Measurements from ENCODE around the gene GNE.
"Not testable (repeated sequence)": the region's sequence is repeated elsewhere in the genome, so short reads cannot be mapped to it uniquely, and the experiment has no call there.

DNA sequence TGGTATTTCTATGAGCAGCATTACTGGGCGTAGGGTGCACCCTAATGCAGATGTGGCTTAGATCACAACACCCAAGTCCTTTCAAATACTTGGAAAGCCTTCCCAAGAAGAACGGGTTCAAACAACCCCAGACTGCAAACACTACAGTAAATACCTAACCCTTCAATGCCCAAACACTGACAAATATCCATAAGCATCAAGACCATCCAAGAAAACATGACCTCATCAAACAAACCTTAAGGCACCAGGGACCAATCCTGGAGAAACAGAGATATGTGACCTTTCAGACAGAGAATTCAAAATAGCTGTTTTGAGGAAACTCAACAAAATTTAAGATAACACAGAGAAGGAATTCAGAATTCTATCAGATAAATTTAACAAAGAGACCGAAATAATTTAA, 83.0 kb downstream of the GNE start:
- not testable (repeated sequence) for TF ChIP-seq PAX8 (IDR thresholded peaks at IDR 0.05); MEF2A (IDR thresholded peaks at IDR 0.05; ENCODE audit: insufficient read depth, low read depth, low read length); ETV6 (conservative IDR thresholded peaks at IDR 0.05 in 1 of 2, IDR thresholded peaks at IDR 0.05 in 1 of 2; ENCODE audit: borderline replicate concordance in 1 of 2, low read depth in 1 of 2); MTA3 (IDR thresholded peaks at IDR 0.05; ENCODE audit: borderline replicate concordance, low read length); POLR2A (IDR thresholded peaks at IDR 0.05; ENCODE audit: low read depth, low read length); EZH2 (IDR thresholded peaks at IDR 0.05; ENCODE audit: borderline replicate concordance, control insufficient read depth, low read depth, low read length); YY1 (IDR thresholded peaks at IDR 0.05; ENCODE audit: low read depth, low read length); ZNF384 (IDR thresholded peaks at IDR 0.05; ENCODE audit: borderline replicate concordance, low read depth, low read length); KDM1A (IDR thresholded peaks at IDR 0.05; ENCODE audit: borderline replicate concordance); ELK1 (IDR thresholded peaks at IDR 0.05; ENCODE audit: low read depth, low read length); EP300 (IDR thresholded peaks at IDR 0.05; ENCODE audit: borderline replicate concordance in 1 of 2, control insufficient read depth in 1 of 2, low read depth in 2 of 2, low read length in 2 of 2)
- TF ChIP-seq, protein P1, sequence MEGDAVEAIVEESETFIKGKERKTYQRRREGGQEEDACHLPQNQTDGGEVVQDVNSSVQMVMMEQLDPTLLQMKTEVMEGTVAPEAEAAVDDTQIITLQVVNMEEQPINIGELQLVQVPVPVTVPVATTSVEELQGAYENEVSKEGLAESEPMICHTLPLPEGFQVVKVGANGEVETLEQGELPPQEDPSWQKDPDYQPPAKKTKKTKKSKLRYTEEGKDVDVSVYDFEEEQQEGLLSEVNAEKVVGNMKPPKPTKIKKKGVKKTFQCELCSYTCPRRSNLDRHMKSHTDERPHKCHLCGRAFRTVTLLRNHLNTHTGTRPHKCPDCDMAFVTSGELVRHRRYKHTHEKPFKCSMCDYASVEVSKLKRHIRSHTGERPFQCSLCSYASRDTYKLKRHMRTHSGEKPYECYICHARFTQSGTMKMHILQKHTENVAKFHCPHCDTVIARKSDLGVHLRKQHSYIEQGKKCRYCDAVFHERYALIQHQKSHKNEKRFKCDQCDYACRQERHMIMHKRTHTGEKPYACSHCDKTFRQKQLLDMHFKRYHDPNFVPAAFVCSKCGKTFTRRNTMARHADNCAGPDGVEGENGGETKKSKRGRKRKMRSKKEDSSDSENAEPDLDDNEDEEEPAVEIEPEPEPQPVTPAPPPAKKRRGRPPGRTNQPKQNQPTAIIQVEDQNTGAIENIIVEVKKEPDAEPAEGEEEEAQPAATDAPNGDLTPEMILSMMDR (IDR thresholded peaks at IDR 0.05 in 2 of 3, conservative IDR thresholded peaks at IDR 0.05 in 1 of 3; ENCODE audit: control insufficient read depth in 2 of 3, extremely low read depth in 1 of 3, insufficient read depth in 1 of 3, low read depth in 3 of 3, low read length in 3 of 3), result not testable (repeated sequence)
- TF ChIP-seq, protein P2, sequence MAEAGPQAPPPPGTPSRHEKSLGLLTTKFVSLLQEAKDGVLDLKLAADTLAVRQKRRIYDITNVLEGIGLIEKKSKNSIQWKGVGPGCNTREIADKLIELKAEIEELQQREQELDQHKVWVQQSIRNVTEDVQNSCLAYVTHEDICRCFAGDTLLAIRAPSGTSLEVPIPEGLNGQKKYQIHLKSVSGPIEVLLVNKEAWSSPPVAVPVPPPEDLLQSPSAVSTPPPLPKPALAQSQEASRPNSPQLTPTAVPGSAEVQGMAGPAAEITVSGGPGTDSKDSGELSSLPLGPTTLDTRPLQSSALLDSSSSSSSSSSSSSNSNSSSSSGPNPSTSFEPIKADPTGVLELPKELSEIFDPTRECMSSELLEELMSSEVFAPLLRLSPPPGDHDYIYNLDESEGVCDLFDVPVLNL (IDR thresholded peaks at IDR 0.05; ENCODE audit: low read depth, low read length), result not testable (repeated sequence)

Measured in GM12878 (cell line).